ENCODE measurements around the gene NDUFB7. TPM values are rescaled to one million over a fixed set of nuclear protein-coding genes. Genes with fewer than 3 reads are reported as not detected.
"Not testable (repeated sequence)": the region's sequence is repeated elsewhere in the genome, so short reads cannot be mapped to it uniquely, and the experiment has no call there.

The NDUFB7 gene
- total RNA-seq, 1 experiment from 2014 or later = 240 TPM

GRCh38 chr19:14552006-14552360 is 19.9 kb downstream of the NDUFB7 start:
- H3K27me3 ChIP-seq; H3K27ac ChIP-seq; H3K9me3 ChIP-seq (replicated peaks); DNase-seq; H3K36me3 ChIP-seq; H3K4me3 ChIP-seq; H3K4me1 ChIP-seq: not testable (repeated sequence)

- H3K9me3 ChIP-seq (replicated peaks); H3K27me3 ChIP-seq; H3K4me1 ChIP-seq; H3K4me3 ChIP-seq; H3K27ac ChIP-seq; H3K36me3 ChIP-seq: not testable (repeated sequence)
- DNase-seq = peak; percentile 93 to 95
Observed at GRCh38 chr19:14551134-14552005, 20.5 kb downstream of the NDUFB7 start.

GRCh38 chr19:14550201-14550754 is 21.6 kb downstream of the NDUFB7 start:
- no peaks in the 10 kb centered on the region for H3K9me3 ChIP-seq (replicated peaks)
- H3K36me3 ChIP-seq = peaks cover 7% of the 10 kb centered on the region
- no peak overlapping the region for H3K27ac ChIP-seq
- peaks cover 2% of the 10 kb centered on the region; the same call in 1 of the 2 replicates for H3K4me1 ChIP-seq
- no peaks in the 10 kb centered on the region for H3K27me3 ChIP-seq
- DNase-seq = no peak
- no peak overlapping the region for H3K4me3 ChIP-seq

- Histone ChIP-seq H3K4me3 (no peak overlapping the region), H3K4me1 (no peaks in the 10 kb centered on the region), H3K27me3 (no peaks in the 10 kb centered on the region), H3K36me3 (peaks cover 12% of the 10 kb centered on the region; the same call in 1 of the 2 replicates), H3K27ac (no peak overlapping the region), H3K9me3 (replicated peaks) (no peaks in the 10 kb centered on the region)
- DNase-seq = no peak
Observed at GRCh38 chr19:14545716-14546082, 26.2 kb downstream of the NDUFB7 start.

GRCh38 chr19:14544977-14545715 is 26.7 kb downstream of the NDUFB7 start:
- no peak overlapping the region for H3K4me3 ChIP-seq
- no peaks in the 10 kb centered on the region for H3K9me3 ChIP-seq (replicated peaks)
- H3K36me3 ChIP-seq = peaks cover 15% of the 10 kb centered on the region; the same call in 1 of the 2 replicates
- no peak overlapping the region for H3K27ac ChIP-seq
- peak; percentile 65 to 67 for DNase-seq
- H3K4me1 ChIP-seq = no peaks in the 10 kb centered on the region
- no peaks in the 10 kb centered on the region for H3K27me3 ChIP-seq

- Histone ChIP-seq H3K36me3 (peaks cover 19% of the 10 kb centered on the region), H3K4me1 (no peaks in the 10 kb centered on the region), H3K4me3 (no peak overlapping the region), H3K27me3 (no peaks in the 10 kb centered on the region), H3K9me3 (replicated peaks) (no peaks in the 10 kb centered on the region), H3K27ac (no peak overlapping the region)
- DNase-seq = no peak
Observed at GRCh38 chr19:14544047-14544446, 27.8 kb downstream of the NDUFB7 start.

- Histone ChIP-seq H3K27me3 (no peaks in the 10 kb centered on the region), H3K36me3 (peaks cover 19% of the 10 kb centered on the region), H3K9me3 (replicated peaks) (no peaks in the 10 kb centered on the region), H3K27ac (no peak overlapping the region), H3K4me3 (no peak overlapping the region), H3K4me1 (no peaks in the 10 kb centered on the region)
- DNase-seq = no peak
Observed at GRCh38 chr19:14542711-14543328, 29.0 kb downstream of the NDUFB7 start.

- not testable (repeated sequence) for H3K4me3 ChIP-seq; DNase-seq; H3K9me3 ChIP-seq (replicated peaks); H3K4me1 ChIP-seq; H3K27me3 ChIP-seq; H3K27ac ChIP-seq
- H3K36me3 ChIP-seq = peaks cover 18% of the 10 kb centered on the region
Observed at GRCh38 chr19:14541979-14542378, 29.9 kb downstream of the NDUFB7 start.

- Histone ChIP-seq H3K36me3 (peaks cover 21% of the 10 kb centered on the region), H3K4me1 (no peaks in the 10 kb centered on the region), H3K4me3 (no peak overlapping the region), H3K9me3 (replicated peaks) (no peaks in the 10 kb centered on the region), H3K27ac (no peak overlapping the region), H3K27me3 (no peaks in the 10 kb centered on the region)
- no peak for DNase-seq
Observed at GRCh38 chr19:14540741-14541525, 30.9 kb downstream of the NDUFB7 start.

- Histone ChIP-seq H3K36me3 (peaks cover 32% of the 10 kb centered on the region), H3K27me3 (no peaks in the 10 kb centered on the region), H3K4me1 (no peaks in the 10 kb centered on the region), H3K4me3 (no peak overlapping the region), H3K27ac (no peak overlapping the region), H3K9me3 (replicated peaks) (no peaks in the 10 kb centered on the region)
- DNase-seq = peak; percentile 52 to 54
Observed at GRCh38 chr19:14536926-14537692, 34.8 kb downstream of the NDUFB7 start.

GRCh38 chr19:14533450-14533849 is 38.4 kb downstream of the NDUFB7 start:
- Histone ChIP-seq H3K9me3 (replicated peaks) (no peaks in the 10 kb centered on the region), H3K27me3 (no peaks in the 10 kb centered on the region), H3K4me1 (peaks cover 7% of the 10 kb centered on the region; the same call in 1 of the 2 replicates), H3K4me3 (no peak overlapping the region), H3K36me3 (peaks cover 18% of the 10 kb centered on the region), H3K27ac (no peak overlapping the region)
- no peak for DNase-seq

GRCh38 chr19:14530506-14530905 is 41.4 kb downstream of the NDUFB7 start:
- no peak for DNase-seq
- Histone ChIP-seq H3K9me3 (replicated peaks) (no peaks in the 10 kb centered on the region), H3K4me1 (peaks cover 7% of the 10 kb centered on the region; the same call in 1 of the 2 replicates), H3K27me3 (no peaks in the 10 kb centered on the region), H3K36me3 (peaks cover 11% of the 10 kb centered on the region), H3K4me3 (peak overlapping the region; percentile 84), H3K27ac (no peak overlapping the region)

- DNase-seq = no peak
- Histone ChIP-seq H3K4me3 (peak overlapping the region; percentile 84), H3K36me3 (peaks cover 10% of the 10 kb centered on the region), H3K9me3 (replicated peaks) (no peaks in the 10 kb centered on the region), H3K27me3 (no peaks in the 10 kb centered on the region), H3K27ac (peak overlapping the region; percentile 84), H3K4me1 (peaks cover 7% of the 10 kb centered on the region; the same call in 1 of the 2 replicates)
Observed at GRCh38 chr19:14530005-14530348, 41.9 kb downstream of the NDUFB7 start.
